G401 (cell line): ENCODE data around the gene SYT13. TPM values are rescaled to one million over a fixed set of nuclear protein-coding genes. Genes with fewer than 3 reads are reported as not detected.
A peak's percentile ranks its signal among the peaks of the same experiment; 100 is the strongest.
"Not testable (repeated sequence)": the region's sequence is repeated elsewhere in the genome, so short reads cannot be mapped to it uniquely, and the experiment has no call there.

Experiments used
- DNase-seq: peaks from one replicate; pipeline ENCODE4 v3.0.0-alpha.2; 2015; ENCODE audit warnings: low spot score
- in situ Hi-C: cut with HindIII; loops from 2 replicates; pipeline ENCODE4 v1.10.0; 2016; ENCODE audit warnings: low sequenced_read_pairs, mixed read lengths
- total RNA-seq: library from RNA; depleted of rRNA; stranded (reverse); fragments of >200 nt; shearing (Covaris generic); gene quantifications from 2 replicates; pipeline ENCODE4 v1.2.3, GENCODE V29; 2014

SYT13 gene
- total RNA-seq, 1 experiment from 2014 or later: not detected

GRCh38 chr11:45316258-45316657 is 30.1 kb upstream of the SYT13 start:
- in situ Hi-C loops: no loop called here
- DNase-seq: no peak

- in situ Hi-C loops: no loop called here
- DNase-seq: no peak
These were observed 28.8 kb upstream of the SYT13 start for GRCh38 chr11:45314900-45315299.

GRCh38 chr11:45313171-45313865 is 27.2 kb upstream of the SYT13 start:
- in situ Hi-C loops: no loop called here
- peak; percentile 71 for DNase-seq

- in situ Hi-C loops: no loop called here
- no peak for DNase-seq
These were observed 19.9 kb upstream of the SYT13 start for GRCh38 chr11:45305874-45306623.

- in situ Hi-C loops: no loop called here
- DNase-seq: no peak
These were observed 18.8 kb upstream of the SYT13 start for GRCh38 chr11:45304992-45305335.

GRCh38 chr11:45304111-45304991 is 18.2 kb upstream of the SYT13 start:
- DNase-seq: no peak
- in situ Hi-C loops: no loop called here

- in situ Hi-C loops: no loop called here
- DNase-seq: no peak
These were observed 17.2 kb upstream of the SYT13 start for GRCh38 chr11:45303316-45303715.

GRCh38 chr11:45301537-45302246 is 15.6 kb upstream of the SYT13 start:
- no peak for DNase-seq
- in situ Hi-C loops: no loop called here

GRCh38 chr11:45300715-45301114 is 14.6 kb upstream of the SYT13 start:
- in situ Hi-C loops: no loop called here

GRCh38 chr11:45298718-45299117 is 12.6 kb upstream of the SYT13 start:
- DNase-seq: no peak
- in situ Hi-C loops: no loop called here

More at GRCh38 chr11:45300715-45301114, 14.6 kb upstream of the SYT13 start:
- no peak for DNase-seq

- in situ Hi-C loops: no loop called here
- DNase-seq: no peak
These were observed 9.9 kb upstream of the SYT13 start for GRCh38 chr11:45296075-45296474.

GRCh38 chr11:45294499-45294898 is 8.4 kb upstream of the SYT13 start:
- in situ Hi-C loops: no loop called here
- no peak for DNase-seq

- in situ Hi-C loops: not testable (repeated sequence)
- DNase-seq: peak; percentile 88
These were observed 7.5 kb upstream of the SYT13 start for GRCh38 chr11:45293566-45294192.

- in situ Hi-C loops: no loop called here
- DNase-seq: no peak
These were observed 4.4 kb upstream of the SYT13 start for GRCh38 chr11:45290586-45290985.

GRCh38 chr11:45289369-45289768 is 3.2 kb upstream of the SYT13 start:
- no peak for DNase-seq
- in situ Hi-C loops: no loop called here

GRCh38 chr11:45288339-45288738 is 2.2 kb upstream of the SYT13 start:
- DNase-seq: no peak
- in situ Hi-C loops: no loop called here

- in situ Hi-C loops: no loop called here
- DNase-seq: no peak
These were observed 1.3 kb upstream of the SYT13 start for GRCh38 chr11:45287316-45287903.

GRCh38 chr11:45285250-45285828 is 802 bp downstream of the SYT13 start:
- in situ Hi-C loops: no loop called here
- peak; percentile 58 for DNase-seq
